GM21515 (cell line): Measurements from ENCODE around the gene RGN.
"Not testable (repeated sequence)": the region's sequence is repeated elsewhere in the genome, so short reads cannot be mapped to it uniquely, and the experiment has no call there.

ENCODE experiments used
- ATAC-seq: cut with Tn5 transposase; IDR thresholded peaks from one replicate; pipeline ENCODE4 v1.9.1; 2021; ENCODE audit not compliant: unreplicated experiment

The RGN gene

GRCh38 chrX:47116551-47117110 is 38.4 kb downstream of the RGN start:
- ATAC-seq = not testable (repeated sequence)

- ATAC-seq = not testable (repeated sequence)
Measured at GRCh38 chrX:47124466-47124865, 46.2 kb downstream of the RGN start.

GRCh38 chrX:47129157-47129898 is 51.1 kb downstream of the RGN start:
- ATAC-seq = peak; percentile 99

GRCh38 chrX:47129899-47130358 is 51.7 kb downstream of the RGN start:
- no peak for ATAC-seq

GRCh38 chrX:47133493-47133892 is 55.2 kb downstream of the RGN start:
- no peak for ATAC-seq

- not testable (repeated sequence) for ATAC-seq
Measured at GRCh38 chrX:47135650-47136049, 57.4 kb downstream of the RGN start.

GRCh38 chrX:47138171-47138570 is 59.9 kb downstream of the RGN start:
- ATAC-seq = no peak
